HUES6 (cell line): ENCODE results near the gene MRPL28.
A peak's percentile ranks its signal among the peaks of the same experiment; 100 is the strongest.

Experiments
- H3K27ac ChIP-seq: 2 replicates; pipeline ENCODE4 v1.7.0; 2013; ENCODE audit warnings: low read depth, mild to moderate bottlenecking, low read length, inconsistent platforms
- H3K27me3 ChIP-seq: 2 replicates; pipeline ENCODE4 v1.6.1; 2013; ENCODE audit warnings: low read length; ENCODE audit not compliant: control insufficient read depth, insufficient read depth
- H3K36me3 ChIP-seq: 2 replicates; pipeline ENCODE4 v1.6.1; 2013; ENCODE audit warnings: low read length; ENCODE audit not compliant: control insufficient read depth, insufficient read depth
- H3K4me1 ChIP-seq: 2 replicates; pipeline ENCODE4 v1.6.1; 2013; ENCODE audit warnings: low read length; ENCODE audit not compliant: control insufficient read depth, insufficient read depth
- H3K4me3 ChIP-seq: 2 replicates; pipeline ENCODE4 v1.5.1; 2013; ENCODE audit warnings: low read depth, low read length
- H3K9ac ChIP-seq: one replicate; pipeline ENCODE4 v1.6.1; 2013; ENCODE audit warnings: mild to moderate bottlenecking, low read length
- H3K9me3 ChIP-seq: 2 replicates; pipeline ENCODE4 v1.6.1; 2013; ENCODE audit warnings: low read depth, low read length; ENCODE audit not compliant: control insufficient read depth, insufficient read depth

The MRPL28 gene

GRCh38 chr16:371515-372301 is 1.4 kb upstream of the MRPL28 start:
- Histone ChIP-seq H3K27me3 (no peaks in the 10 kb centered on the region), H3K4me3 (no peak overlapping the region), H3K4me1 (peaks cover 12% of the 10 kb centered on the region; the same call in 1 of the 2 replicates), H3K27ac (no peak overlapping the region), H3K9ac (no peak overlapping the region), H3K9me3 (no peaks in the 10 kb centered on the region), H3K36me3 (peaks cover 73% of the 10 kb centered on the region)

GRCh38 chr16:370979-371514 is 709 bp upstream of the MRPL28 start:
- Histone ChIP-seq H3K27me3 (no peaks in the 10 kb centered on the region), H3K36me3 (peaks cover 70% of the 10 kb centered on the region), H3K4me1 (peaks cover 12% of the 10 kb centered on the region; the same call in 1 of the 2 replicates), H3K27ac (peak overlapping the region; percentile 16; the same call in 1 of the 2 replicates), H3K9me3 (no peaks in the 10 kb centered on the region), H3K4me3 (peak overlapping the region; percentile 27; the same call in 1 of the 2 replicates), H3K9ac (no peak overlapping the region)

- peak overlapping the region; percentile 65 for H3K4me3 ChIP-seq
- H3K36me3 ChIP-seq, result peaks cover 62% of the 10 kb centered on the region
- H3K27ac ChIP-seq, result no peak overlapping the region
- H3K9me3 ChIP-seq, result no peaks in the 10 kb centered on the region
- H3K4me1 ChIP-seq, result peaks cover 12% of the 10 kb centered on the region; the same call in 1 of the 2 replicates
- H3K27me3 ChIP-seq, result no peaks in the 10 kb centered on the region
- H3K9ac ChIP-seq, result peak overlapping the region; percentile 69
Measured at GRCh38 chr16:369866-370436, 387 bp downstream of the MRPL28 start.

- H3K4me1 ChIP-seq, result peaks cover 12% of the 10 kb centered on the region; the same call in 1 of the 2 replicates
- H3K27ac ChIP-seq, result no peak overlapping the region
- H3K9me3 ChIP-seq, result no peaks in the 10 kb centered on the region
- H3K36me3 ChIP-seq, result peaks cover 56% of the 10 kb centered on the region
- peak overlapping the region; percentile 65 for H3K4me3 ChIP-seq
- peak overlapping the region; percentile 69 for H3K9ac ChIP-seq
- no peaks in the 10 kb centered on the region for H3K27me3 ChIP-seq
Measured at GRCh38 chr16:369275-369865, 968 bp downstream of the MRPL28 start.

GRCh38 chr16:368388-369158 is 1.8 kb downstream of the MRPL28 start:
- Histone ChIP-seq H3K27me3 (no peaks in the 10 kb centered on the region), H3K9ac (no peak overlapping the region), H3K27ac (no peak overlapping the region), H3K4me3 (no peak overlapping the region), H3K9me3 (no peaks in the 10 kb centered on the region), H3K36me3 (peaks cover 48% of the 10 kb centered on the region), H3K4me1 (peaks cover 12% of the 10 kb centered on the region; the same call in 1 of the 2 replicates)

GRCh38 chr16:367333-367903 is 2.9 kb downstream of the MRPL28 start:
- Histone ChIP-seq H3K4me1 (peaks cover 12% of the 10 kb centered on the region; the same call in 1 of the 2 replicates), H3K27ac (no peak overlapping the region), H3K27me3 (no peaks in the 10 kb centered on the region), H3K9ac (no peak overlapping the region), H3K36me3 (peaks cover 37% of the 10 kb centered on the region), H3K9me3 (no peaks in the 10 kb centered on the region), H3K4me3 (no peak overlapping the region)

- Histone ChIP-seq H3K4me3 (no peak overlapping the region), H3K9ac (no peak overlapping the region), H3K4me1 (peaks cover 12% of the 10 kb centered on the region; the same call in 1 of the 2 replicates), H3K27me3 (no peaks in the 10 kb centered on the region), H3K27ac (no peak overlapping the region), H3K36me3 (peaks cover 27% of the 10 kb centered on the region), H3K9me3 (no peaks in the 10 kb centered on the region)
Measured at GRCh38 chr16:366476-366875, 3.9 kb downstream of the MRPL28 start.

GRCh38 chr16:364595-365491 is 5.5 kb downstream of the MRPL28 start:
- Histone ChIP-seq H3K27ac (no peak overlapping the region), H3K36me3 (peaks cover 27% of the 10 kb centered on the region), H3K9me3 (no peaks in the 10 kb centered on the region), H3K4me1 (peaks cover 6% of the 10 kb centered on the region; the same call in 1 of the 2 replicates), H3K27me3 (no peaks in the 10 kb centered on the region), H3K4me3 (no peak overlapping the region), H3K9ac (no peak overlapping the region)

GRCh38 chr16:363766-364490 is 6.4 kb downstream of the MRPL28 start:
- no peaks in the 10 kb centered on the region for H3K4me1 ChIP-seq

More at GRCh38 chr16:363766-364490, 6.4 kb downstream of the MRPL28 start:
- Histone ChIP-seq H3K27me3 (no peaks in the 10 kb centered on the region), H3K9ac (no peak overlapping the region), H3K36me3 (peaks cover 25% of the 10 kb centered on the region), H3K4me3 (no peak overlapping the region), H3K9me3 (no peaks in the 10 kb centered on the region), H3K27ac (no peak overlapping the region)
